GM12878 (cell line): ENCODE data around the gene MYO7B. TPM values are rescaled to one million over a fixed set of nuclear protein-coding genes. Genes with fewer than 3 reads are reported as not detected.

Experiments
- ATF2 ChIP-seq: IDR thresholded peaks from 2 replicates; pipeline ENCODE4 v1.6.1; 2012; ENCODE audit warnings: low read length, inconsistent platforms
- ATF7 ChIP-seq: fragments of 450-650 bp; IDR thresholded peaks from 2 replicates; pipeline ENCODE4 v1.6.1; 2016; ENCODE audit warnings: low read depth, mild to moderate bottlenecking
- CBX5 ChIP-seq: sonication (generic); IDR thresholded peaks from 2 replicates; pipeline ENCODE4 v1.6.1; 2016; ENCODE audit warnings: low read depth, moderate library complexity, mild to moderate bottlenecking, inconsistent platforms
- CHD1 ChIP-seq: IDR thresholded peaks from 2 replicates; pipeline ENCODE4 v1.6.1; 2012; ENCODE audit warnings: low read depth, low read length, improper control_type of control experiment
- CREM ChIP-seq: IDR thresholded peaks from 2 replicates; pipeline ENCODE4 v1.6.1; 2014; ENCODE audit warnings: antibody characterized with exemption, low read depth
- E2F8 ChIP-seq: fragments of 450-650 bp; IDR thresholded peaks from 2 replicates; pipeline ENCODE4 v1.6.1; 2018; ENCODE audit warnings: mild to moderate bottlenecking, low read depth, moderate library complexity; ENCODE audit not compliant: partially characterized antibody
- ELK1 ChIP-seq: IDR thresholded peaks from 2 replicates; pipeline ENCODE4 v1.6.1; 2012; ENCODE audit warnings: low read depth, low read length, improper control_type of control experiment
- ETV6 ChIP-seq, 2 experiments: fragments of 450-650 bp in 1 of 2; IDR thresholded peaks in 1 of 2; conservative IDR thresholded peaks in 1 of 2; 2 replicates each; pipeline ENCODE4 v1.6.1; 2014; ENCODE audit warnings: antibody characterized with exemption in 1 of 2, borderline replicate concordance in 1 of 2, low read depth in 1 of 2, mild to moderate bottlenecking in 1 of 2, moderate library complexity in 1 of 2
- FOS ChIP-seq: IDR thresholded peaks from 3 replicates; pipeline ENCODE4 v1.6.1; 2011; ENCODE audit warnings: borderline replicate concordance; ENCODE audit not compliant: insufficient read length; ENCODE audit errors: extremely low read depth
- GATAD2B ChIP-seq: fragments of 450-650 bp; conservative IDR thresholded peaks from 2 replicates; pipeline ENCODE4 v1.6.1; 2017; ENCODE audit warnings: low read depth, mild to moderate bottlenecking, moderate library complexity
- MEF2B ChIP-seq: fragments of 450-650 bp; IDR thresholded peaks from 2 replicates; pipeline ENCODE4 v1.6.1; 2018; ENCODE audit warnings: mild to moderate bottlenecking, moderate library complexity; ENCODE audit not compliant: partially characterized antibody, poor library complexity, severe bottlenecking
- MLLT1 ChIP-seq: fragments of 450-650 bp; IDR thresholded peaks from 2 replicates; pipeline ENCODE4 v1.6.1; 2016; ENCODE audit warnings: mild to moderate bottlenecking
- MYB ChIP-seq: fragments of 150-350 bp; IDR thresholded peaks from 2 replicates; pipeline ENCODE4 v1.6.1; 2014; ENCODE audit warnings: mild to moderate bottlenecking, low read depth, low read length, borderline replicate concordance
- NFXL1 ChIP-seq: fragments of 450-650 bp; IDR thresholded peaks from 2 replicates; pipeline ENCODE4 v1.6.1; 2017; ENCODE audit warnings: antibody characterized with exemption, mild to moderate bottlenecking, borderline replicate concordance
- NR2F1 ChIP-seq: fragments of 450-650 bp; conservative IDR thresholded peaks from 2 replicates; pipeline ENCODE4 v1.6.1; 2017; ENCODE audit warnings: mild to moderate bottlenecking
- POLR2A ChIP-seq: IDR thresholded peaks from 2 replicates; pipeline ENCODE4 v1.6.1; 2011; ENCODE audit warnings: low read depth, mild to moderate bottlenecking, low read length
- RBBP5 ChIP-seq: fragments of 200-600 bp; sonication (generic); conservative IDR thresholded peaks from 2 replicates; pipeline ENCODE4 v1.6.1; 2016
- RUNX3 ChIP-seq: IDR thresholded peaks from 2 replicates; pipeline ENCODE4 v1.6.1; 2012; ENCODE audit warnings: low read length, inconsistent platforms
- SMAD5 ChIP-seq: IDR thresholded peaks from 2 replicates; pipeline ENCODE4 v1.6.1; 2016; ENCODE audit warnings: antibody characterized with exemption, low read depth
- SPI1 ChIP-seq: IDR thresholded peaks from 2 replicates; pipeline ENCODE4 v1.6.1; 2011; ENCODE audit warnings: low read depth, mild to moderate bottlenecking, low read length, moderate library complexity, borderline replicate concordance; ENCODE audit not compliant: insufficient read depth
- TBL1XR1 ChIP-seq: IDR thresholded peaks from 2 replicates; pipeline ENCODE4 v1.6.1; 2012; ENCODE audit warnings: low read depth, low read length, improper control_type of control experiment
- TCF3 ChIP-seq: IDR thresholded peaks from 2 replicates; pipeline ENCODE4 v1.6.1; 2012; ENCODE audit warnings: low read depth, mild to moderate bottlenecking, low read length, borderline replicate concordance; ENCODE audit not compliant: insufficient read depth
- TCF7 ChIP-seq: IDR thresholded peaks from 2 replicates; pipeline ENCODE4 v1.6.1; 2014; ENCODE audit warnings: antibody characterized with exemption, borderline replicate concordance
- YY1 ChIP-seq: IDR thresholded peaks from 2 replicates; pipeline ENCODE4 v1.6.1; 2011; ENCODE audit warnings: low read depth, mild to moderate bottlenecking, low read length
- polyA plus RNA-seq, 11 experiments: library from polyadenylated mRNA; depleted of rRNA in 4 of 11; unstranded in 6 of 11; stranded (reverse) in 5 of 11; fragments of >200 nt; fragmentation: Nextera tagmentation in 4 of 11; fragmentation: Illumina TruSeq in 1 of 11; extraction: Ambion mirVana in 4 of 11; extraction: Trizol in 1 of 11; gene quantifications; 1 replicate in 1 of 11; 2 replicates in 10 of 11; pipeline versions ENCODE4 v1.2.1 to v1.2.3, GENCODE V29; 2011 to 2016; ENCODE audit warnings: inconsistent platforms in 2 of 11, missing spikeins in 2 of 11, low read depth in 1 of 11
- total RNA-seq, 4 experiments: library from RNA; depleted of rRNA in 3 of 4; stranded (reverse); fragments of >200 nt in 3 of 4; fragmentation: Illumina TruSeq in 1 of 4; extraction: Trizol in 1 of 4; gene quantifications; 2 replicates each; pipeline versions ENCODE4 v1.2.1 to v1.2.3, GENCODE V29; 2013 to 2021

The MYO7B gene
- total and polyA plus RNA-seq, 10 of the 15 experiments (the other 5 are each of a cell fraction or from before 2014, with no cell fraction given), result 0.08 to 4.8 (median 1.2) TPM

- TF ChIP-seq MLLT1 (peak; percentile 74; the same call in 1 of the 2 replicates), ETV6 (conservative IDR thresholded peaks at IDR 0.05 in 1 of 2, IDR thresholded peaks at IDR 0.05 in 1 of 2; ENCODE audit: borderline replicate concordance in 1 of 2, low read depth in 1 of 2) (peak in 1 of 2 experiments; percentile 16; a peak in 1 of 4 replicates), RUNX3 (peak; percentile 78), TCF3 (0 out of 2 replicates have a peak, but pooled peaks have one; percentile 15), CHD1 (no peak), YY1 (peak; percentile 99), SMAD5 (peak; percentile 69), MYB (0 out of 2 replicates have a peak, but pooled peaks have one; percentile 27), ELK1 (no peak), NFXL1 (no peak), ATF7 (peak; percentile 85), CREM (peak; percentile 90), MEF2B (peak; percentile 12), TBL1XR1 (no peak), CBX5 (peak; percentile 58; the same call in 1 of the 2 replicates), RBBP5 (0 out of 2 replicates have a peak, but pooled peaks have one; percentile 7), E2F8 (peak; percentile 52), SPI1 (peak; percentile 4; the same call in 1 of the 2 replicates), FOS (no peak), GATAD2B (peak; percentile 86), POLR2A (peak; percentile 91), NR2F1 (peak; percentile 90), TCF7 (no peak), ATF2 (no peak)
Observed at GRCh38 chr2:127526132-127527000, 9.1 kb upstream of the MYO7B start, which contains the start of gene IWS1 (continued).
